GM06990 (cell line): Measurements from ENCODE around the gene TPCN2.

Experiments used
- DNase-seq: peaks from one replicate; pipeline ENCODE4 v3.0.0-alpha.2; 2011; ENCODE audit not compliant: insufficient read length; ENCODE audit errors: extremely low read depth
- H3K27me3 ChIP-seq: replicated peaks from 2 replicates; pipeline ENCODE4 v1.6.0; 2011; ENCODE audit warnings: low read length; ENCODE audit not compliant: control insufficient read depth, insufficient read depth
- H3K36me3 ChIP-seq: 2 replicates; pipeline ENCODE4 v1.5.1; 2011; ENCODE audit warnings: low read length; ENCODE audit not compliant: control insufficient read depth, insufficient read depth
- H3K4me3 ChIP-seq: replicated peaks from 2 replicates; pipeline ENCODE4 v1.5.1; 2011; ENCODE audit warnings: low read depth, mild to moderate bottlenecking, control low read depth, low read length
- TF ChIP-seq, protein P1 (sequence below): IDR thresholded peaks from 2 replicates; pipeline ENCODE4 v1.5.1; 2011; ENCODE audit warnings: low read length, control low read depth, mild to moderate bottlenecking, inconsistent platforms; ENCODE audit not compliant: insufficient read depth, poor library complexity, severe bottlenecking

The TPCN2 gene

DNA sequence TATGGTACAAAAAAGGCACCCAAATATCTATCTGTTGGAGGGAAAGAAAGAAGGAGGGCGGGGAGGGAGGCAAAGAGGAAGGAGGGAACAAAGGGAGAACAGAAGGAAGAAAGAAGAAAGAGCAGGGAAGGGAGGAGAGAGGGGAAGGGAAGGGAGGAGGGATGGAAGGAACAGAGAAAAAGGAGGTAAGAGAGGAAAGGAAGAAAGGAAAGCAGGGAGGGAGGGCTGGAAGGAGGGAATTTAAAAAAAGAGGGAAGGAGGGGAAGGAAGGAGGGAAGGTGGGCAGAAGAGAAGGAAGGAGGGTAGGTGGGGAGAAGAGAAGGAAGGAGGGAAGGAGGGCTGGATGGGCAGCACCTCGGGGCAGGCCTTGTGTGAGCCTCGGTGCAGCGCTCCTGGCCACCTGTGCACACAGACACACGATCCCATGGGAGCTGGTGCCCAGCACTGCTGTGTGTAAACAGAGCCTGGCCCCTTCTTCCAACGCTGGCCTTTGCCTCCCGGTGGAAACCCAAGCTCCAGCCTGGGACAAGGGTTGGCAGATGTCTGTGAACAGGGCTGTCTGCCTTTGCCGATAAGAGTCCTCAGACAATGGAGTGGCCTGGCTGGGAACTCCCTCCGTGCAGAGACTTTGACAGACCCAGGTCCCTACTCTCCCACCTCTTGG, 130.2 kb downstream of the TPCN2 start:
- Histone ChIP-seq H3K27me3 (no peaks in the 10 kb centered on the region), H3K36me3 (no peaks in the 10 kb centered on the region), H3K4me3 (no peak overlapping the region)
- DNase-seq: no peak
- TF ChIP-seq, protein P1, sequence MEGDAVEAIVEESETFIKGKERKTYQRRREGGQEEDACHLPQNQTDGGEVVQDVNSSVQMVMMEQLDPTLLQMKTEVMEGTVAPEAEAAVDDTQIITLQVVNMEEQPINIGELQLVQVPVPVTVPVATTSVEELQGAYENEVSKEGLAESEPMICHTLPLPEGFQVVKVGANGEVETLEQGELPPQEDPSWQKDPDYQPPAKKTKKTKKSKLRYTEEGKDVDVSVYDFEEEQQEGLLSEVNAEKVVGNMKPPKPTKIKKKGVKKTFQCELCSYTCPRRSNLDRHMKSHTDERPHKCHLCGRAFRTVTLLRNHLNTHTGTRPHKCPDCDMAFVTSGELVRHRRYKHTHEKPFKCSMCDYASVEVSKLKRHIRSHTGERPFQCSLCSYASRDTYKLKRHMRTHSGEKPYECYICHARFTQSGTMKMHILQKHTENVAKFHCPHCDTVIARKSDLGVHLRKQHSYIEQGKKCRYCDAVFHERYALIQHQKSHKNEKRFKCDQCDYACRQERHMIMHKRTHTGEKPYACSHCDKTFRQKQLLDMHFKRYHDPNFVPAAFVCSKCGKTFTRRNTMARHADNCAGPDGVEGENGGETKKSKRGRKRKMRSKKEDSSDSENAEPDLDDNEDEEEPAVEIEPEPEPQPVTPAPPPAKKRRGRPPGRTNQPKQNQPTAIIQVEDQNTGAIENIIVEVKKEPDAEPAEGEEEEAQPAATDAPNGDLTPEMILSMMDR: no peak

DNA sequence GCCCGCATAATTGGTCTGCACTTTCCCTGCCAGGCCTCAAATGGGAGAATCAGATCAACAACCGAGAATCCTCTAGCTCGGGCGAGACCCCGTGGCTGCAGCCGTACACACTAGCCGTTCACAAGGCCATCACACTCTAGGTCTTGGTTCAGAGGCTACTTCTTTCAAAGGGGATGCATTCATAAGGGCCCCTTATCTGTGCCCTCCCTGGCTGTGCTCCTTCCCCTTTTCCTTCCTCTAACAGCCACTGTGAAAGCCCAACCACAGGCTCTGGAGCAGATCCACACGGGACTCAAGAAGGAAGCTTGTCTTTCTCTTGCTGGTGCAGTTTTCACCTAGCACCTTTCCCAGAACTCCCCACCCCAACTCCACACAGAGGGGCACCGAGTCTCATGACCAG, 131.5 kb downstream of the TPCN2 start:
- Histone ChIP-seq H3K36me3 (no peaks in the 10 kb centered on the region), H3K27me3 (no peaks in the 10 kb centered on the region), H3K4me3 (no peak overlapping the region)
- DNase-seq: no peak
- TF ChIP-seq, protein P1: no peak

DNA sequence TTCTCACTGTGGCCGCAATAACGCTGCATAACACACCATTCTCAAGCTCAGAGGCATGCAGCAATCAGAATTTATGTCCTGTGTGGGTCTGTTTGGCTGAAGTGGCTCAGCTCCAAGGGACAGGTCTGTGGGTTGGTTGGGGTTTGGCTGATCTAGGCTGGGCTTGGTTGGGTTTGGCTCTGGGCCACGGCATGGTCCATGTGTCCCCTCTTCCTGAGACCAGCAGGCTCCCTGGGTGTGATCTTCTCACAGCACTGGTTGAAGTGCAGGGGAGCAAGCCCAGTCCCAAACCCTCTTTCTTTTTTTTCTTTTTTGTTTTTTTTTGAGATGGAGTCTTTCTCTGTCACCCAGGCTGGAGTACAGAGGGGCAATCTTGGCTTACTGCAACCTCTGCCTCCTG, 132.0 kb downstream of the TPCN2 start:
- DNase-seq: no peak
- TF ChIP-seq, protein P1: no peak
- H3K27me3 ChIP-seq: no peaks in the 10 kb centered on the region

DNA sequence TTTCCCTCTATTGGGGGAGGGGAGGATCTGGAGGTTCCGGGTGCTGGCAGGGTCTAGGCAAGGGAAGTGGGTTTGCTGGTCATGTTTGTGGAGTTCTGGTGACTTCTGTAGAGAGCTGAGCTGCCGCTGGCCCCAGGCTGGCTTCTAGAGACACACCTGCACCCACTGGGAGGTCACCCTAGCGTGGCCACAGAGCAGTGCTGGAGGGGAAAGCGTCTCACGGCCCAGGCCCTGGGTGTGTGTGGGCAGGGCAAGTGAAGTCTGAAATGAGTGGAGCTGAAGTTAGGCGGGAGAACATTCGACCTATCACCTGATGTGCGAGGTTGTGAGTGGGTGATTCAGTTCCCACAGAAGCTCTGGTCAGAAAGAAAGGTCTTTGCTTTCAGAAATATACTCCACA, 134.9 kb downstream of the TPCN2 start:
- no peaks in the 10 kb centered on the region for H3K27me3 ChIP-seq
- TF ChIP-seq, protein P1: no peak
- DNase-seq: no peak
- H3K36me3 ChIP-seq: no peaks in the 10 kb centered on the region
- H3K4me3 ChIP-seq: no peak overlapping the region

More for the DNA sequence above, 132.0 kb downstream of the TPCN2 start:
- no peak overlapping the region for H3K4me3 ChIP-seq
- no peaks in the 10 kb centered on the region for H3K36me3 ChIP-seq
